GM12891 (cell line): ENCODE data around the gene EDAR.

Source experiments
- DNase-seq: peaks from one replicate; pipeline ENCODE4 v3.0.0; 2011; ENCODE audit warnings: low spot score; ENCODE audit not compliant: insufficient read length
- FAIRE-seq: peaks from 2 replicates; lab custom pipeline; 2011; peaks lifted over from hg19 to GRCh38; lab: Jason Lieb, UNC
- PAX5 ChIP-seq: IDR thresholded peaks from 2 replicates; pipeline ENCODE4 v1.6.1; 2011; ENCODE audit warnings: low read length, moderate library complexity, mild to moderate bottlenecking; ENCODE audit not compliant: insufficient read depth, severe bottlenecking
- POLR2A ChIP-seq: IDR thresholded peaks from 2 replicates; pipeline ENCODE4 v1.6.1; 2011; ENCODE audit warnings: low read depth, low read length, control low read depth
- POLR2AphosphoS5 ChIP-seq: IDR thresholded peaks from 2 replicates; pipeline ENCODE4 v1.6.1; 2011; ENCODE audit warnings: low read depth, low read length, control low read depth
- POU2F2 ChIP-seq: IDR thresholded peaks from 2 replicates; pipeline ENCODE4 v1.6.1; 2011; ENCODE audit warnings: low read depth, mild to moderate bottlenecking, control low read depth, low read length, moderate library complexity
- SPI1 ChIP-seq: IDR thresholded peaks from 2 replicates; pipeline ENCODE4 v1.6.1; 2011; ENCODE audit warnings: low read depth, low read length, control low read depth
- TAF1 ChIP-seq: IDR thresholded peaks from 2 replicates; pipeline ENCODE4 v1.6.1; 2011; ENCODE audit warnings: low read depth, low read length, control low read depth

Gene EDAR

DNA sequence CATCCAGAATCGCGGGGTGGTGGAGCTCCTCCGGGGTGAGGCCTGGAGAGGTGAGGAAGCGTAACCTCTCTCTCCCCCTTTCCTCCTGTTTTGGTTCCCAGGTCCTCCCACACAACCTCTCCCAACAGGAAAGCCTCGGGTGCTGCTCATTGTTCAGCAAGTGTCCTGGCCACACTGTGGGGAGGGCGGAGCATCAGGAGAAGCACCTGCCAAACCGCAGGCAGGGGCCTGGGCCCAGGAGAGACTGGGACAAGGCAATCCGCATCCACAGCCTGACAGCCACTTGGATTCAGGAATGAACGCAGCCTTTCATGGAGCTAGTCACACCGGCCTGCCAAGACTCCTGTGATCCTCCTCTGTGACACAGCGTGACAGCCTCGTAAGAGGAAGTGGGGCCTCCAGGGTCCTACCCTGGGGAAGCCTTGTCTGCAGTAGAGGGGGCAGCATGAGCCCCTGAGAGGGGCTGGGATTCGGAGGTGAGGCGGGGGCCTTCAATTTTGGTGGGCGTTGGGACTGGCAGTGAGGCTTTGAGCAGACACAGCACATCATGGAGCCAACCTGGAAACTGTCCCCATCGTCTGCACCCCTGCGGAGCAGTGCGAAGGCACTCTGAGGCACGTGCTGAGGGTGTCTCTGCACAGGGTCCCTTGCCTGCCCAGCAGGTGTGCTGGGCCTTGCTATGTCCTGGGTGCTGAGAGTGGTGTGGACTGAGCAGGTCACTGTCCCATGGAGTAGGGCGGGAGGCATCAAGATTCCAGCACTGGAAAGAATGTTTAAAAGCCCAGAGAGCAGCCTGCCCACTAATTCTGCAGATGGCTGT is 62.2 kb downstream of the EDAR start:
- TF ChIP-seq SPI1 (no peak), POU2F2 (no peak), POLR2AphosphoS5 (no peak), PAX5 (no peak), TAF1 (no peak), POLR2A (no peak)
- FAIRE-seq (no peak), DNase-seq (no peak)

DNA sequence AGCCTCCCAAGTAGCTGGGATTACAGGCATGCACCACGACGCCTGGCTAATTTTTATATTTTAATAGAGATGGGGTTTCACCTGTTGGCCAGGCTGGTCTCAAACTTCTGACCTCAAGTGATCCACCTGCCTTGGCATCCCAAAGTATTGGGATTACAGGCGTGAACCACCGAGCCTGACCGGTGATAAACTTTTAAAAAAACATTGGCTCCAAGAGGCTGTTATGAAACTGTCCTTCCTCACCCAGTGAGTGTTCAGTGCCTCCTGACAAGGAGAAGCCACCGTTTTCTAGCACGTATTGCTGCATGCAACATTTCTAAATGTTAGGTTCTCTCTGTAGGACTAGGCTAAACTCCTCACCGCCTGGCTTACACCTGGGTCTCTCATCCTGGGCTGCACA is 63.3 kb downstream of the EDAR start:
- DNase-seq = no peak
- FAIRE-seq = no peak
- TF ChIP-seq SPI1 = no peak
- no peak for TF ChIP-seq PAX5
- no peak for TF ChIP-seq POU2F2
- TF ChIP-seq POLR2A = no peak
- no peak for TF ChIP-seq TAF1
- TF ChIP-seq POLR2AphosphoS5 = no peak

DNA sequence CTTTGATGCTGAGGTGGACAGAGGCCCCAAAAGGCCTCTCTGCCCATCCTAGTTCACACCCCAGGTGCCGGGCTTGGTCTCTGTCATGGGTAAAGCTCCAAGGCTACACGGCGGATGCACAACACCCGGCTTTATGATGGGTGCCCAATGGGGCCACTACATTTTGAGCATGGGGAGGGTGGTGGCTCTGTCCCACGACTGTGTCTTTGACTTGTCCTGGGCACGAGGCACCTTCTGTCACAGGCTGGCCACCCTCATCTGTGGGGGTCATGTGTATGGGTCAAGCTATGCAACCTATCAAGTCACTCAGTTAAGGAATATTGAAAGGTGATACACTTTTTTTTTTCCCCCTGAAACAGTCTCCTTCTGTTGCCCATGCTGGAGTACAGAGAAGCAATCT is 63.7 kb downstream of the EDAR start:
- TF ChIP-seq SPI1 = no peak
- TF ChIP-seq POU2F2 = no peak
- no peak for TF ChIP-seq POLR2AphosphoS5
- no peak for TF ChIP-seq PAX5
- no peak for TF ChIP-seq TAF1
- TF ChIP-seq POLR2A = no peak
- no peak for FAIRE-seq
- no peak for DNase-seq

DNA sequence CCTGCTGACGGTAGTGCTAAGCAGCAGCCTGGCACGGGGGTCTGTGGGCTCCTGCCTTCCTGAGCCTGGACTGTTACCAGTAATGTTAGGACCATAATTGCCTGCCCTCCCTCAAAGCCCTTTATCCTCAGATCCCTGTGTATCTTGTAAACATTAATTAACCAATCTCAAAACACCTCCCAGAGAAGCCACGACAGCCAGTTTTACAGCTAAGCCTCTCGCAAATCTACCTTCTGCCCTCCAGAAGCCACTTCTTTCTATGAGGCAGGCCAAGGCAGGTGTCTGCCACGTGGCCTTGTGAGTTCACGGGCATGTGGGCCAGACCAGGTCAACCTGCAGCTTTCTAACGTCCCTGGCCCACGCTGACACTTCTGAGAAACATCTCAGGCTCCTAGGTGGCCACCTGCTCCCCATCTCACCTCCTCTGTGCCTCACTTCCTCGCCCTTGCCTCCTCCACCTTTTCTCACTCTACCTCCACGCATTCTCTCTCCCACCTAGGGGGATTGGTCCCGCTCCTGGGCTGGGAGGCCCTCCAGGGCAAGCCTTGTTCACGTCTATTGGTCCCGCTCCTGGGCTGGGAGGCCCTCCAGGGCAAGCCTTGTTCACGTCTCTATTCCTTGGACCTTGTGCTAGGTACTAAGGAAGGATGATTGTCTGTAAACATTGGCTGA is 64.3 kb downstream of the EDAR start:
- DNase-seq (no peak), FAIRE-seq (no peak)
- TF ChIP-seq POU2F2 (no peak), SPI1 (no peak), TAF1 (no peak), PAX5 (no peak), POLR2A (no peak), POLR2AphosphoS5 (no peak)

DNA sequence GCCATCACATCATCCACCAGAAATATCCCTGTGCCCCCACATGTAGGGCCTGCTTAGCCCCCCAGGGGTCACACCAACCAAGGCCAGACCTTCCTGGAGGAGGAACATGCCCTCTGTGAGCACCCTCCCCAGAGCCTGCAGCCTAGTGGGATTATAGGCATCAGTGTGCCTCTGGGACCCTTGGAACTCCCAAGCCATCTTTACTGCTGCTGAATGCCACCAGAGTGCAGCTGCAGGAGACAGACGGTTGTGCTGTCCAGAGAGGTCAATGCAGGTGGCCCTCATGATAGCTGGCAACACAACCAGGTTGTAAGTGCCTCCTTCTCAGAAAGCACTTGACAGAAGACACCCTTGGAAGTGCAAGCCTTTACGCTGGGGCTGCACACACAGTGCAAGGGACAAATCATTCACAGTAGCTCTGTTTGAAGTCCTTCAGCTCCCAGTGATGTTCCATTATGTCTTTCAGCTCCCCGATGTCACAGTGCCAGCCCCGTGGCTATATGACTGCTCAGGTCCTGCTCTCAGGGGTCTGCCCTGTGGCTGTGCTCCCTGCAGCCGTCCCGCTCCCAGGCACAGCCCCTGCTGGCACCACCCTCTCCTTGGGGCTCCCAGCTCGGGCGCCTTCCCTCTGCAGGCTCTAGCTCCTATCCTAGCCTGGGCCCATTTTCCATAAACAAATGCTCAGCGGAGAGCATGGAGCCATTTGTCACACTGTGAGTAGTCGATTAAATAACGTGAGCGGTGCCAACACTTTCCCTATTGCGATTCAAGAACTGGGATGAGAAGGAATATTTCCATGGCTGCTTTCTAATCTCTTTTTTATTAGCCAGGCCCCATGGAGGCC is 65.1 kb downstream of the EDAR start:
- TF ChIP-seq POU2F2 = no peak
- no peak for TF ChIP-seq POLR2A
- TF ChIP-seq TAF1 = no peak
- no peak for TF ChIP-seq POLR2AphosphoS5
- TF ChIP-seq PAX5 = no peak
- TF ChIP-seq SPI1 = no peak
- no peak for DNase-seq
- no peak for FAIRE-seq

DNA sequence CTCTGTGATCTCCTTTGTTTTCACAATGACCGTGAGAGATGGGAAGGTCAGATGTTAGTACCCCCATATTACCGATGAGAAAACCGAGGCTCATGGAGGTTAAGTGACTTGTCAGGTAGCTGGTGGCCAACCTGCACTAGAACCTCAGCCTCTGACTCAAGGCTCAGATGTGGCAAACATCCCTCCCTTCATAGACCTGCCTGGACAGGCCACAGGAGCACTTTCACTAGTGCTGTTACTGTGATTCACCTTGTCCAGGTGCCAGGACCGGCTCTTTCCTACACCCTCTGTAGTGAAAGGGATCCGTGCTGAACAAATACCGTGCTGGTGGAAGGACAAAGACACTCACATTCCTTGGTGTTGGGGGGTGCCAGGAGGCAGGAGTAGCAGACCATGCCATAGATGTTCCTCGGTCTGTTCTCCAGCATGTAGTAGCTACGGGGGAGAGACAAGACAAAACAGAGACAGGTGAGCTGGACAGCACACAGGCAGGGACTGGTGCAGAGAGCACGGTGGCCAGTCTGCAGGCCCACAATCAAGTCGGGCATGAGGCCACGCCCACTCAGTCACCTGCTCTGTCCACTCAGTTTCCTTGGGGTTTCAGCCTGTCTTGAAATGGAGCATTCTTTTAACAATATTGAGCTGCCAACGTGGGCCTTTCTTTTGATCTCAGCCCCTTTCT is 65.9 kb downstream of the EDAR start:
- no peak for TF ChIP-seq POU2F2
- TF ChIP-seq POLR2AphosphoS5 = no peak
- no peak for TF ChIP-seq TAF1
- no peak for TF ChIP-seq PAX5
- no peak for TF ChIP-seq POLR2A
- TF ChIP-seq SPI1 = no peak
- FAIRE-seq (no peak), DNase-seq (no peak)

DNA sequence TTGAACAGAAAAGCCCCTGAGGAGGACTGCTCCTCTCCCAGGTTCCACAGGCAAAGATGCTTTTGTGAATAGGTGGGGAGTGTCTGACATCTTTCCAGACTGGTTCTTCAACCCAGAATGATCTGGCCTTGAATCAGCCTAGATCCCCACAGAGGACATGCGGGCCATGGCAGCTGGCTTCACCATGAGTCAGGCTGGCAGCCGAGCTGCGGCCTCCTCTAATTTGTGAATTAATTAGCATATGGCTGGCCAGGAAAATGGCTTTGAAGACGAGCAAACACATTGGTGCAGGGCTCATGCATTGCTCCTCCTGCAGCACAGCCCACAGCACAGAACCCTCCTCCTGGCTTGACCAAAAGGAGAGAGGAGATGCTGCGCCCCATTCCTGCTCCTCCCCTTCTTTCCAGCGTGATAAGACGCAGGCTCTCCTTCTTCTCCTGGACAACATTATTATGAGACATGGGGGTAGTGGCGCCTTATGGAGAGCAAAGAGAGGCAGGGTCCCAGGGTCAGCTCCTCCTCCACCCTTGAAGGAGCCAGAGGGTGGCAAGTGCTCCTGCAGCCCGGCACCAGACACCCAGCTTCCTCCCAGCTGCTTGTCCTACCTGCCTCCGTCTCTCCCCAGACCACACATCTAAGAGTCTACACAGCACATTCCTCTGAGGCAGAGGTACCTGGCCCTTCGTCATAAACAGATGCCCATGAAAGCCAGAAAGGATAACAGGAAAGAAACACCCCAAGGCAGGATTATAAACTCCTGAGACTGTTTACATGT is 66.7 kb downstream of the EDAR start:
- DNase-seq = no peak
- no peak for FAIRE-seq
- TF ChIP-seq PAX5 (no peak), POLR2A (no peak), TAF1 (no peak), POU2F2 (no peak), POLR2AphosphoS5 (no peak), SPI1 (no peak)
